NCI-H2227 (cell line): ENCODE measurements around the gene HCAR3.
A peak's percentile ranks its signal among the peaks of the same experiment; 100 is the strongest.
"Not testable (repeated sequence)": the region's sequence is repeated elsewhere in the genome, so short reads cannot be mapped to it uniquely, and the experiment has no call there.

ENCODE experiments used
- DNase-seq: peaks from one replicate; lab custom pipeline; 2025; ENCODE audit not compliant: unreplicated experiment; lab: John Stamatoyannopoulos, UW

Gene HCAR3

DNA sequence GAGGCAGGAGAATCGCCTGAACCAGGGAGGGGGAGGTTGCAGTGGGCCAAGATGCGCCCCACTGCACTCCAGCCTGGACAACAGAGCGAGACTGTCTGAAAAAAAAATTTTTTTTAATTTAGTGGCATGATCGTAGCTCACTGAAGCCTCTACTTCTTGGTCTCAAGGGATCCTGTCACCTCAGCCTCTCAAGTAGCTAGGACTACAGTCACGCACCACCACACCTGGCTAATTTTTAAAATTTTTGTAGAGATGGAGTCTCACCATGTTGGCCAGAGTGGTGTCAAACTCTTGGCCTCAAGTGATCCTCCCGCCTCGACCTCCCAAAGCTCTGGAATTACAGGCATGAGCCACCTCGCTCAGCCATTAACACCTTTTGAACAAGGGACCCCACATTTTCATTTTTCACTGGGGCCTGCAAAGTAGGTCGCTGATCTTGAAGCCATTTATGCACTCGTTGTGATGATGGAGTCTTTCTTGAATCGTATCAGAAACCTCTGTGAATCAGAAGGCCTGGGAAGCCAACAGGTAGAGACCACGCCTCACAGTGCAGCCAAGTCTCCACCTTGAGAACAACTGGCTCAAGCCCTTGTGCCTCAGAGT, 8.1 kb upstream of the HCAR3 start:
- DNase-seq, result no peak

DNA sequence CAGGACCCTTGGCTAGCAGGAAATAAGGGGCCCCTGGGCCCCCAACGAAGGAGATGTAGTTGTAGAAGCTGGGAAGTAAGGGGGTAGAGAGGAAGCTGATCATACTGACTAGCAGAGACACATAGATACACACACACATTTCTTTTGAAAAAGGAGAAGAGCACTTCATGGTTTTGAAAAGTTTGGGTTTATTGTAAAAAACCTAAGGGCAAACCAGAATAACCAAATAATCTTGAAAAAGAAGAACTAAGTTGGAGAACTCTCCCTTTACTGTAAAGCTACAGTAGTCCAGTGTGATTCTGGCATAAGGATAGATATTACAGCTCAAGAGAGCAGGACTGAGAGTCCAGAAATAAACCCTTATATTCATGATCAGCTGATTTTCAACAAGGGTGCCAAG, 5.8 kb upstream of the HCAR3 start:
- DNase-seq, result no peak

DNA sequence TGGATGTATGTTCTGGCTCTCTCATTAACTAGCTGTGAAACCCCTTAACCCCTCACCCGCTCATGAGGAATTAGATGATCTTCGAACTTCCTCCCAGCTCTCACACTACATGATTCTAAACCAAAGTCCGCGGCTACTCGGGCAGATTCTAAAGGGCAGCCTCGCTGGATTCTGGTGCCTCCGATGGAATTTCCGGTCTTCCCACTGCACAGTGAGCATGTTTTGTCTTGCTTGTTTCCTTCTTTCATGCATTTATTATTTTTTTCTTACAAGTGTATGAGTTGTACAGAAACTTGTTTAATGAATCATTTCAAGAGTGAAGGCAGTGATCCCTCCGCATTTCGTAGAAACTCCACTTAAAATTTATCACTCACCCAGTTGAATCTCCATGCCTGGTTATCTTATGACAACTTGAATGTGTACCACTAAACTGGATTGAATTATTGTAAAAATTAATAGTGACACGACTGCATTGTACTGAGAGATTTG, 4.5 kb upstream of the HCAR3 start:
- no peak for DNase-seq

DNA sequence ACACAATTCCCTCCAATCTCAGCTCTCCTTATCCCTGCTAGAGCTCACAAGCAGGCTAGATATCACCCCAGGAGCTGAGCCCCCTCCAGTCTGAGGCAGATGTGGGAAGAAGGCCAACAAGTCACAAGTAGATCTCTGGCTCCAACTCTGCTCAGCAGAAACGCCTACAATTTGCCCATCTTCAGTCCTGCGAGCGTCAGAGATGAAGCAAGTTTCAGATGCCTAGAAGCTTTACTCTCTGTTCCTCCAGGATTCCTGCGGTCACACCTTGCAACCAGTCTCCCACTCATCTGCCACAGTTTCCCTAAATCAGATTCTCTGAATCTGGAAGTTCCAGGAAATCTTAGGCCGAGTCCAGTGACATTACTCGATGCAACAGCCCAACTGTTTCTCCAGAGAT, 1.4 kb downstream of the HCAR3 start:
- DNase-seq, result not testable (repeated sequence)

DNA sequence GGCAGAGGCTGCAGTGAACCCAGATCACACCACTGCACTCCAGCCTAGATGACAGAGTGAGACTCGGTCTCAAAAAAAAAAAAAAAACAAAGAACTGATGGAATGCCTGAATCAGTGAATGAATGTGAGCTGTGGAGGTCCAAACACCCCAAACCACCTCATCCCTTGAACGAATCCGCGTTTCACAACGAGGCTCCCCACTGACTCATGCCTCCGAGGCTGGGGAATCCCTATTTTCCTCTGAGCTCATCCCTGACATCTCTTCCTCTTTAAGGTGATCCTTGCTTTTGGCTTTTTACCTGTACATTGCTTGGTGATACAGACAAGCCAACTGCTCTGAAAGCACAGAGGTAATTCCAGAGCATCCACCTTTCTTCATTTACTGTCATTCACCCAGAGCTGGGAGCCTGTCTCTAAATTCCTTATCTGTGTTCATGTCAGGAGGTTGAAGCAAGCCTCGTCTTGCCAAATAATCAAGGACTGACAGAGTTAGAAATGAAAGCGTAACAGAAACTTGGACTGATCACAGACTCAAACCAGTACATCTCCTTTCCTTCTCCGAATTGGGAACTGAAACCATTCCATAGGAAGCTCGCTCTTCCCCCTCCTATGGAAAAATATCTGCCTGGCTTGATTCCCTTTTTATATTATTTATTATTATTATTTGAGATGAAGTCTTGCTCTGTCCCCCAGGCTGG, 3.0 kb downstream of the HCAR3 start:
- not testable (repeated sequence) for DNase-seq

DNA sequence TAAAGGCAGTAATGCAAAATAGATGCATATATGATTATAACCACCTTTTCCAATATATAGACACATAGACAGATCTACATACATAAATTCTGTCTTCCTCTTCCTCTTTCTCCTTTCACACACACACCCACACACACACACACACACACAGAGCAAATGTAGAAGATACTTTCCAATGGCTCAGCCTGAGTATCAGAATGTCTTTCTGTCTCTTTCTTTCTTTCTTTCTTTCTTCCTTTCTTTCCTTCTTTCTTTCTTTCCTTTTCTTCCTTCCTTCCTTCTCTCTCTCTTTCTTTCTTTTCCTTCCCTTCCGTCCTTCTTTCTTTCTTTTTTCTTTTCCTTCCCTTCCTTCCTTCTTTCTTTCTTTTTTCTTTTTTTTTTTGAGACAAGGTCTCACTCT, 5.3 kb downstream of the HCAR3 start:
- not testable (repeated sequence) for DNase-seq

DNA sequence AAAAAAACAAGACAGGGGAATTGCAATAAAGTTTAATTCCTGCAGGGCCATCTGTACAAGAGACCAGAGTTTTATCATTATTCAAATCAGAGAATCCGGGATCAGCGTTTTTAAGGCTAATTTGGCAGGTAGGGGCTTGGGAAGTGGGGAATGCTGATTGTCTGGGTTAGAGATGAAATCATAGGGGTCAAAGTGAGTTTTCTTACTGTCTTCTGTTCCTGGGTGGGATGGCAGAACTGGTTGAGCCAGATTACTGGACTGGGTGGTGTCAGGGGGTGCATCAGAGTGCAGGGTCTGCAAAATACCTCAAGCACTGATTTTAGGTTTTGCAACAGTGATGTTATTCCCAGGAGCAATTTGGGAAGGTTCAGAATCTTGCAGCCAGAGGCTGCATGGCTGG, 6.3 kb downstream of the HCAR3 start:
- not testable (repeated sequence) for DNase-seq

DNA sequence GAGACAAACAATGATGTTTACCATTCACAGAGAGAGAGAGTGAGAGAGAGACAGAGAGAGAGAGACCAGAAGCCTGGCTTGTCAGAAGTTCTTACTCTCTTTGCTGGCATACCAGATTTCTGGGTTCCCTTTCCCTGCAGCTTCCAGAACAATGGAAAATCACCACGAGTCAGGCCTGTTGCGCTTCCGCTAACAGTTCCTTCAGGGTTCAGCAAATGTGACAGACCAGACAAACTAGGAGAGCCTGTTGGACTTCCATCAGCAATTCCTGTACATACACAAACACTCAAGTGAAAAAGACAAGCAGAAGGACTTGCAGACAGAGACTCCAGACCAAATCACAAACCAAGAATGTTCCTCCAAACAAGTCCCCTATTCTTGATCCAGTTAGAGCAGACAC, 7.3 kb downstream of the HCAR3 start:
- not testable (repeated sequence) for DNase-seq

DNA sequence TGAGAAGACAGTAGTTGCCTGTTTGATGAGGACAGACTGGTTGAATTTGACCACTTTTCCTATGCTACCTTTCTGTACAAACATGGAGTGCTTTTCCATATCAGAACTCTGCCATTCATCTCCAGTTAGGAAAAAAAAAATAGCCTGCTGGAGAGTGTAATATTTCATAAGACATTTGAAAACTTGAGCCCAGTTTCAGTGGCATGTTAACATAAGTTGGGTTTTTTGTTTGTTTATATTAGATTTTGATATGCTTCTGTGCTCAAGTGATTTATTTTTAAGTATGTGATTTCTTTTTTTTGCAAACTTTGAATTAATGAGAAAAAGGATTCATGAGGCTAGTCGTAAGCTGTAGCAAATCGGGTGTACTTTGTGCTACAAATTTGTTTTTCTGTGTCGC, 12.8 kb downstream of the HCAR3 start:
- DNase-seq, result not testable (repeated sequence)

DNA sequence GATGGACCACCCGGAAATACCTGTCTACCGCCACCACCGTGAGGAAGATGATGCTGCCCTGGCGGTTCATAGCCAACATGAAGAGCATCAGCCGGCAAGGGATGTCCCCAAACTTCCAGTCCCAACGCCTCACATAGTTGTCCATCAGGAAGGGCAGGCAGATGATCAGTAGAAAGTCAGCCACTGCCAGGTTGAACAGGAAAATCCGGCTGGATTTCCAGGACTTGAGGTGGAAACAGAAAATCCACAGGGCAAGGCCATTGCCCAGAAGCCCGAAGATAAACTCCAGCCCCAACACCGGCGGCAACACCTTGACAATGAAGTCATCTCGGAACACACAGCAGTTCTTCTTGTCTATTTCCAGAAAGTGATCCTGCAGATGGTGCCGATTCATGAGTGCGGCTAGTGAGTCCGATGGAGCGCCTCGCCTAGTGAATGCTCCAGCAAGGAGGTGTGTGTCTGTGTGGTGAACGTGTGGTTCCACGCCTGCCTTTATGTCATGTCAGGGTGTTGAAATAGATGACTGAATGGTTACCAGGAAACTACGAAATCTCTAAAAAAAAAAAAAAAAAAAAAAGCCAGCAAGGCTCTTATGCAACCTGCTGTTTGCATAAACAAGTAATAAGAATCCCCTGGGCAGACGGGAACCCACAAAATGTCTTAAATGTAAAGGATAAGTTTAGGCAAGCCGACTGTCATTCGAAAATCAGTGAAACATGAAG, 13.6 kb downstream of the HCAR3 start, which contains the start of gene HCAR2:
Gene HCAR2, minus strand, starts transcription at position 468 of the 722 bp plus-strand sequence. Its CDS starts 74 bp downstream, at position 394.
- not testable (repeated sequence) for DNase-seq

DNA sequence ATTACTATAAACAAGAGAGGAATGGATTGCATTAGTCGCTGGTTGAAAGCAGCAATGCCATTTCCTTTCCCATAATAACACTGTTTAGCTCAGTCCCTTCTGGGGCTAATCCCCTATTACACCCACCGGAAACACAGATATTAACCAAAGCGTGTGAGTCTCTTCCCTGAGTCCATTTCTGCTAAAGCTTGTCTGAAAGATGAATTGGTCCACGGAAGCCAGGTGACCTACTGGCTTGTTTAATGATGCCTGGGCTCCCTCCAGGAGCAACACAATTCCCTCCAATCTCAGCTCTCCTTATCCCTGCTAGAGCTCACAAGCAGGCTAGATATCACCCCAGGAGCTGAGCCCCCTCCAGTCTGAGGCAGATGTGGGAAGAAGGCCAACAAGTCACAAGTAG, 15.1 kb downstream of the HCAR3 start:
- peak; percentile 18 for DNase-seq

DNA sequence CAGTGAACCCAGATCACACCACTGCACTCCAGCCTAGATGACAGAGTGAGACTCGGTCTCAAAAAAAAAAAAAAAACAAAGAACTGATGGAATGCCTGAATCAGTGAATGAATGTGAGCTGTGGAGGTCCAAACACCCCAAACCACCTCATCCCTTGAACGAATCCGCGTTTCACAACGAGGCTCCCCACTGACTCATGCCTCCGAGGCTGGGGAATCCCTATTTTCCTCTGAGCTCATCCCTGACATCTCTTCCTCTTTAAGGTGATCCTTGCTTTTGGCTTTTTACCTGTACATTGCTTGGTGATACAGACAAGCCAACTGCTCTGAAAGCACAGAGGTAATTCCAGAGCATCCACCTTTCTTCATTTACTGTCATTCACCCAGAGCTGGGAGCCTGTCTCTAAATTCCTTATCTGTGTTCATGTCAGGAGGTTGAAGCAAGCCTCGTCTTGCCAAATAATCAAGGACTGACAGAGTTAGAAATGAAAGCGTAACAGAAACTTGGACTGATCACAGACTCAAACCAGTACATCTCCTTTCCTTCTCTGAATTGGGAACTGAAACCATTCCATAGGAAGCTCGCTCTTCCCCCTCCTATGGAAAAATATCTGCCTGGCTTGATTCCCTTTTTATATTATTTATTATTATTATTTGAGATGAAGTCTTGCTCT, 16.4 kb downstream of the HCAR3 start:
- not testable (repeated sequence) for DNase-seq

DNA sequence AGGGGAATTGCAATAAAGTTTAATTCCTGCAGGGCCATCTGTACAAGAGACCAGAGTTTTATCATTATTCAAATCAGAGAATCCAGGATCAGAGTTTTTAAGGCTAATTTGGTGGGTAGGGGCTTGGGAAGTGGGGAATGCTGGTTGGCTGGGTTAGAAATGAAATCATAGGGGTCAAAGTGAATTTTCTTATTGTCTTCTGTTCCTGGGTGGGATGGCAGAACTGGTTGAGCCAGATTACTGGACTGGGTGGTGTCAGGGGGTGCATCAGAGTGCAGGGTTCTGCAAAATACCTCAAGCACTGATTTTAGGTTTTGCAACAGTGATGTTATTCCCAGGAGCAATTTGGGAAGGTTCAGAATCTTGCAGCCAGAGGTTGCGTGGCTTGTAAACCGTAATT, 19.7 kb downstream of the HCAR3 start:
- DNase-seq, result not testable (repeated sequence)

DNA sequence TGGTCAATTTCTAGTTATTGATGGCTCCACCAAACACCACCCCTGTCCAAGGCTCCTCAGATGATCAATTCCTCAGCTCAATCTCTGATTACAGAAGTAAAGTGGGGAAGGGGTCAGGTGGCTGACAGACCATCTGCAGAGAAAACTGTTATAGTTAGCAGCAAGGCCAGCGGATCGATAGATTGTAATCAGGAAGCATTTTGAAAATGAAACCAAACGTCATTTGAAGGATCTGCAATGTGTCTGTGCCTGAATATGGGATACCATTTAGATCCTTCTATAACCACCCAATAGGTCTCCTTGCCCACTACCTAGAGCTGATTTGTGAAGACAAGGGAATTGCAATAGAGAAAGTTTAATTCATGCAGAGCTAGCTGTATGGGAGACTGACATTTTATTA, 25.0 kb downstream of the HCAR3 start:
- DNase-seq, result no peak

DNA sequence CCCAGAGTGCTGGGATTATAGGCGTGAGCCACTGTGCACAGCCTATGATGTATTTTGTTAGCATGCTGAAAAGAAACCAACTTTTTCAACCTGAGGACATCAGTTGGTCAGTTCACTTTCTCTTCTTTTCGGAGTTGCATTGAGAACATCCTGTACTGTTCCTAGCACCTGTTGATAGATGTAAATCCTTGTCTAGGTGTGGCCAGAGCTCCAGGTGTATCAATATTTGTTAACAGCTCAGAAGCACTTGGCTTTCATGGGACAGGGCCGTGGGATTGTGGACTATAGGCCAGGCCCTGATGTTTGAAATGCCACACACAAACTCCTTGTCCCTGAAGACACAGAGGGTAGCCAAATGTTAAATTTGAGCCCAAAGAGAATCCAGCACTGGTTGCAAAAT, 28.3 kb downstream of the HCAR3 start:
- DNase-seq, result no peak

DNA sequence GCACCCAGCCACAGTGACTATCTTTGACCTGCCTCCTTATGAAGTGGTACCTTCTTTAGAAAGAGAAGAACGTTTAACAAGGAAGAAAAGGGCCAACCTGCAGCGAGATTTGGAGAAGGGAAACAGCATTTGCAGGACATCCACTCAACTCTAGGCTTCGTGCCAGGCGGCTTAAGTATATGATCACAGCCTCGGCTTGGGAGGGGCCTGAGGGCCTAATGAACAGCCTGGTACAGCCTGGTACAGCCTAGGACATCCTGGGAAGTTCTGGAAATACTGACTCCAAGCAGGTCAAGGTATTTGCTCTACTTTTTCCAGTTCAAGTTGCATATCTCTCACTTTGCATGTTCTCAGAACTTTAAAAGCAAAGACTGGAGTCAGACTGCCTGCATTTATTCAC, 29.5 kb downstream of the HCAR3 start:
- peak; percentile 36 for DNase-seq

DNA sequence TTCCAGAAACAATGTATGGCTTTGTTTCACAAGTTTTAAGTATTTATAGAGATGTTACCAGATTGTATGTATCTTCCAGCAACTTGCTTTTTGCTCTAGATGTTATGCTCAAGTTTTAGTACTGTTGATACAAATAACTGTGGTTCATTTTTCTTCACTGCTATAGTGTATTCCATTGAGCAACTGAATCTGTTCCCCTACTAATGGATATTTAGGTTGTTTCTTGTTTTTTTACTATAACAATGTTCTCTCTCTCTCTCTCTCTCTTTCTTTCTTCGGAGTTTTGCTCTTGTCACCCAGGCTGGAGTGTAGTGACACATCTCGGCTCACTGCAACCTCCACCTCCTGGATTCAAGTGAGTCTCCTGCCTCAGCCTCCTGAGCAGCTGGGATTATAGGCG, 30.1 kb downstream of the HCAR3 start:
- no peak for DNase-seq

DNA sequence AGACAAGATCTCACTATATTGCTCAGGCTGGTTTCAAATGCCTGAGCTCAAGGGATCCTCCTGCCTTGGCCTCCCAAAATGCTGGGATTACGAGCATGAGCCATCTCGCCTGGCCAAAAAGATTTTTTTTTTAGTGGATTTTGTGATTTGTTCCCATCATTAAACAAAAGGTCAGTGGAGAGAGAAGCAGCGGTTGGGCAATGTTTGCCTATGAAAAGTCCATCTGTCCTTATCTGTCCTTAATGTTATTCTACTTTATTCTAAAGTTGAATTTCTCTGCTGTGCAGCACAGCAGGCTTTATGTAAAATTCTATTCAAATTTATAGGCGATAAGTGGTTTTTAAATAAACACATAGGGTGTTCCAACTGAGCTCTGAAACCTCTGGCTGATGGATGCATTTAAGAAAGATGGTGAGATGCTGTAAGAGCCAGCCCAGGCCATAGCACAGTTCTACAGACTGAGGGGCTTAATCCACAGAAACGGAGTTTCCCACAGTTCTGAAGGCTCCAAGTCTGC, 32.3 kb downstream of the HCAR3 start:
- DNase-seq, result no peak

DNA sequence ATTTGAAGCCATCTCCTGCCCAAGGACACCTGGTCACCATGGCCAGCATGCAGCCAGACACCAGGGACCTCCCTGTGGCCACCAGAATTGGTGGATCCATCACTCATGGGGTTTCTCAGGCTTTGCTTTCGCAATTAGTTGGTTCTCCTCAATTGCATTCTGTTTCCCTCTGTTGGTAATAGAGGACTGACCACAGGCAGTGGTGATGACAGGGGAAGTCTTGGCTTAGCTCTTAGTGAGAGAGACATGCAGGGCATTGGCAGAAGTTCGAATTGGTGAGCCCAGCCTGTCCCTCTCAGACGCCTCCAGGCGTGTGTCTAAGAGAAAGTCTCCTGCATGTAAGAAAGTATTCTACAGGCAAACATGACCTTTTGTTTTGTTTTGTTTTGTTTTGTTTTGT, 34.8 kb downstream of the HCAR3 start:
- no peak for DNase-seq

DNA sequence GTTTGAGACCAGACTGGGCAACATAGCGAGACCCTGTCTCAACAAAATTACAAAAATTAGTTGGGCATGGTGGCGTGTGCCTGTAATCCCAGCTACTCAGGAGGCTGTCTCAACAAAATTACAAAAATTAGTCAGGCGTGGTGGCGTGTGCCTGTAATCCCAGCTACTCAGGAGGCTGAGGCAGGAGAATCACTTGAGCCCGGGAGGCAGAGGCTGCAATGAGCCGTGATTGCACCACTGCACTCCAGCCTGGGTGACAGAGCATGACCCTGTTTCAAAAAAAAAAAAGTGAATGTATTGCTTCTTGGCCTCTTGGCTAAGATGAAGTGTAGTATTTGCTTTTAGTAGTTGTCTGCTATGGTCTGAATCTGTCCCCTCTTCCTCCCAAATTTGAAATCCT, 35.6 kb downstream of the HCAR3 start:
- DNase-seq, result not testable (repeated sequence)

DNA sequence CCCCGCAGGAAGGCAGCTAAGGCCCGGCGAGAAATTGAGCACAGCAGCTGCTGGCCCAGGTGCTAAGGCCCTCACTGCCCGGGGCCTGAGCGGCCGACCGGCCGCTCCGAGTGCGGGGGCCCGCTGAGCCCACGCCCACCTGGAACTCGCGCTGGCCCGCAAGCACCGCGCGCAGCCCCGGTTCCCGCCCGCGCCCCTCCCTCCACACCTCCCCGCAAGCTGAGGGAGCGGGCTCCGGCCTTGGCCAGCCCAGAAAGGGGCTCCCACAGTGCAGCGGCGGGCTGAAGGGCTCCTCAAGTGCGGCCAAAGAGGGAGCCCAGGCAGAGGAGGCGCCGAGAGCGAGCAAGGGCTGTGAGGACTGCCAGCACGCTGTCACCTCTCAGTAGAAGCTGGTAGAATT, 39.8 kb downstream of the HCAR3 start:
- not testable (repeated sequence) for DNase-seq
